Thyroid gland (tissue), 4 donors: ENCODE measurements around the gene KRTAP11-1. TPM values are rescaled to one million over a fixed set of nuclear protein-coding genes. Genes with fewer than 3 reads are reported as not detected.

Experiments used
- DNase-seq, 2 donors: peaks; one replicate each; pipeline ENCODE4 v3.0.0-alpha.2; 2019
- H3K27ac ChIP-seq, 3 donors: fragments of 200-600 bp; sonication (generic); 1 replicate in 2 of 3; 2 replicates in 1 of 3; pipeline ENCODE4 v1.5.1; 2016 to 2019; ENCODE audit warnings: mild to moderate bottlenecking in 1 of 3, moderate library complexity in 1 of 3
- H3K27me3 ChIP-seq: fragments of 200-600 bp; sonication (generic); one replicate; pipeline ENCODE4 v1.5.1; 2019
- H3K36me3 ChIP-seq, 2 donors: fragments of 200-600 bp; sonication (generic); one replicate each; pipeline ENCODE4 v1.5.1; 2016 to 2019
- H3K4me1 ChIP-seq, 2 donors: fragments of 200-600 bp; sonication (generic); one replicate each; pipeline ENCODE4 v1.5.1; 2017 to 2019
- H3K4me3 ChIP-seq, 3 donors: fragments of 200-600 bp; sonication (generic); replicated peaks in 1 of 3; 1 replicate in 2 of 3; 2 replicates in 1 of 3; pipeline ENCODE4 v1.5.1; 2016; ENCODE audit warnings: mild to moderate bottlenecking in 1 of 3
- H3K9me3 ChIP-seq: fragments of 200-600 bp; sonication (generic); one replicate; pipeline ENCODE4 v1.5.1; 2017
- CTCF ChIP-seq, 6 experiments: fragments of 200-600 bp in 3 of 6; fragments of 450-650 bp in 3 of 6; sonication (generic) in 3 of 6; IDR thresholded peaks; one replicate each; pipeline ENCODE4 v1.5.1; 2016 to 2019; ENCODE audit warnings: antibody characterized with exemption in 6 of 6, mild to moderate bottlenecking in 2 of 6, inconsistent platforms in 1 of 6, moderate library complexity in 1 of 6
- POLR2A ChIP-seq, 2 donors: fragments of 450-650 bp; IDR thresholded peaks; one replicate each; pipeline ENCODE4 v1.6.1; 2017; ENCODE audit warnings: antibody characterized with exemption in 2 of 2, mild to moderate bottlenecking in 2 of 2, moderate library complexity in 1 of 2
- WGBS, 2 donors: methylation state at CpG; one replicate each; pipeline ENCODE4 v1.1.5; 2017; 5-methylcytosine and 5-hydroxymethylcytosine counted together
- intact Hi-C: fragments of 100-400 bp; cut with DNase I; formaldehyde crosslinking; loops from one replicate; pipeline ENCODE4 v1.15.1; 2023
- total RNA-seq, 4 donors: library from RNA; depleted of rRNA; stranded (reverse); fragments of >200 nt; gene quantifications; one replicate each; pipeline ENCODE4 v1.2.3, GENCODE V29; 2016

KRTAP11-1 gene
- total RNA-seq = not detected

- H3K36me3 ChIP-seq = no peaks in the 10 kb centered on the region
- 85 to 89% methylated on average over 2 of the region's 2 CpGs for WGBS, 2 donors
- H3K4me3 ChIP-seq = no peak within 1 kb of the TSS
- H3K9me3 ChIP-seq = no peaks in the 10 kb centered on the region
- no peak within 1 kb of the TSS for H3K27ac ChIP-seq
- no peaks in the 10 kb centered on the region for H3K27me3 ChIP-seq
- H3K4me1 ChIP-seq = no peaks in the 10 kb centered on the region
- DNase-seq = no peak
- no peak for TF ChIP-seq POLR2A (IDR thresholded peaks at IDR 0.05)
- TF ChIP-seq CTCF (IDR thresholded peaks at IDR 0.05) = no peak
- intact Hi-C loops = no loop called here
Observed at GRCh38 chr21:30881480-30881879, at the start of gene KRTAP11-1. TSS of gene KRTAP11-1 (minus strand) at chr21:30881580. CDS start at chr21:30881524, 56 bp downstream.

- Histone ChIP-seq H3K4me3 (no peak overlapping the region), H3K4me1 (peaks cover 0 to 7% of the 10 kb centered on the region in 2 donors), H3K27me3 (no peaks in the 10 kb centered on the region), H3K27ac (no peak overlapping the region), H3K36me3 (no peaks in the 10 kb centered on the region), H3K9me3 (no peaks in the 10 kb centered on the region)
- no peak for DNase-seq
- WGBS, 2 donors = 14 to 25% methylated on average over 4 of the region's 4 CpGs
- intact Hi-C loops = no loop called here
- TF ChIP-seq POLR2A (IDR thresholded peaks at IDR 0.05) = no peak
- no peak for TF ChIP-seq CTCF (IDR thresholded peaks at IDR 0.05)
Observed at GRCh38 chr21:30924146-30924700, 42.8 kb upstream of the KRTAP11-1 start.

GRCh38 chr21:30921129-30921528 is 39.7 kb upstream of the KRTAP11-1 start:
- no peak overlapping the region for H3K27ac ChIP-seq
- H3K27me3 ChIP-seq = no peaks in the 10 kb centered on the region
- 63 to 68% methylated on average over 4 of the region's 4 CpGs for WGBS, 2 donors
- H3K9me3 ChIP-seq = no peaks in the 10 kb centered on the region
- intact Hi-C loops = no loop called here
- no peak overlapping the region for H3K4me3 ChIP-seq
- no peak for DNase-seq
- no peaks in the 10 kb centered on the region for H3K36me3 ChIP-seq
- H3K4me1 ChIP-seq = peaks cover 0 to 7% of the 10 kb centered on the region in 2 donors
- TF ChIP-seq CTCF (IDR thresholded peaks at IDR 0.05) (no peak), POLR2A (IDR thresholded peaks at IDR 0.05) (no peak)

- intact Hi-C loops = no loop called here
- Histone ChIP-seq H3K4me1 (no peaks in the 10 kb centered on the region), H3K27me3 (no peaks in the 10 kb centered on the region), H3K9me3 (no peaks in the 10 kb centered on the region), H3K36me3 (no peaks in the 10 kb centered on the region), H3K4me3 (no peak overlapping the region), H3K27ac (no peak overlapping the region)
- WGBS, 2 donors = 92% methylated on average over 1 of the region's 1 CpG
- DNase-seq = no peak
- TF ChIP-seq CTCF (IDR thresholded peaks at IDR 0.05) = no peak
- TF ChIP-seq POLR2A (IDR thresholded peaks at IDR 0.05) = no peak
Observed at GRCh38 chr21:30917557-30917956, 36.2 kb upstream of the KRTAP11-1 start.

GRCh38 chr21:30900881-30901280 is 19.5 kb upstream of the KRTAP11-1 start:
- no peak for DNase-seq
- no peak overlapping the region for H3K4me3 ChIP-seq
- H3K4me1 ChIP-seq = no peaks in the 10 kb centered on the region
- no peaks in the 10 kb centered on the region for H3K9me3 ChIP-seq
- TF ChIP-seq POLR2A (IDR thresholded peaks at IDR 0.05) (no peak), CTCF (IDR thresholded peaks at IDR 0.05) (no peak)
- H3K27me3 ChIP-seq = no peaks in the 10 kb centered on the region
- intact Hi-C loops = no loop called here
- 60 to 67% methylated on average over 4 of the region's 4 CpGs for WGBS, 2 donors
- H3K27ac ChIP-seq = no peak overlapping the region
- H3K36me3 ChIP-seq = no peaks in the 10 kb centered on the region
